HG03159 (cell line): Measurements from ENCODE around the gene CD4.
"Not testable (repeated sequence)": the region's sequence is repeated elsewhere in the genome, so short reads cannot be mapped to it uniquely, and the experiment has no call there.

ENCODE experiments used
- ATAC-seq: cut with Tn5 transposase; IDR thresholded peaks from one replicate; pipeline ENCODE4 v1.9.1; 2021; ENCODE audit warnings: mild to moderate bottlenecking, moderate library complexity; ENCODE audit not compliant: unreplicated experiment

CD4 gene

DNA sequence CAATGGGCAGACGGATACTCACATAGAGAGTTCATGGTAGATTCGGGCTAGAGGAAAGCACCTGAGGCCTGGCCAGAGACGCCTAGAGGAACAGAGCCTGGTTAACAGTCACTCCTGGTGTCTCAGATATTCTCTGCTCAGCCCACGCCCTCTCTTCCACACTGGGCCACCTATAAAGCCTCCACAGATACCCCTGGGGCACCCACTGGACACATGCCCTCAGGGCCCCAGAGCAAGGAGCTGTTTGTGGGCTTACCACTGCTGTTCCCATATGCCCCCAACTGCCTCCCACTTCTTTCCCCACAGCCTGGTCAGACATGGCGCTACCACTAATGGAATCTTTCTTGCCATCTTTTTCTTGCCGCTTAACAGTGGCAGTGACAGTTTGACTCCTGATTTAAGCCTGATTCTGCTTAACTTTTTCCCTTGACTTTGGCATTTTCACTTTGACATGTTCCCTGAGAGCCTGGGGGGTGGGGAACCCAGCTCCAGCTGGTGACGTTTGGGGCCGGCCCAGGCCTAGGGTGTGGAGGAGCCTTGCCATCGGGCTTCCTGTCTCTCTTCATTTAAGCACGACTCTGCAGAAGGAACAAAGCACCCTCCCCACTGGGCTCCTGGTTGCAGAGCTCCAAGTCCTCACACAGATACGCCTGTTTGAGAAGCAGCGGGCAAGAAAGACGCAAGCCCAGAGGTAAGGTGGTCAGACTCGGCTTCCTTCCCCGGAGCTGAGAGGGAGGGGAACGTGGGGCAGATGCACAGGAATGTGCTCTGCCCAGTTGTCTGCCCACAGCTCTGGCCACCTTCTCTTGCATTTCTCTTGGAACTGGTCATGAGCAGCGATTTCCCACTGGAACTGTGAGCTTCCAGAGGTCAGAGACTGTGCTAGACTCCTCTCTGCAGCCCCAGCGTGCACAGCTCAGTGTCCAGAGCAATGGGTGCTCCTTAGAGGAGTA lies at the start of gene CD4:
CD4 (plus strand) TSS at position 557 of the 953 bp plus-strand sequence. CDS start 10,611 bp downstream, outside the sequence.
- ATAC-seq = no peak

DNA sequence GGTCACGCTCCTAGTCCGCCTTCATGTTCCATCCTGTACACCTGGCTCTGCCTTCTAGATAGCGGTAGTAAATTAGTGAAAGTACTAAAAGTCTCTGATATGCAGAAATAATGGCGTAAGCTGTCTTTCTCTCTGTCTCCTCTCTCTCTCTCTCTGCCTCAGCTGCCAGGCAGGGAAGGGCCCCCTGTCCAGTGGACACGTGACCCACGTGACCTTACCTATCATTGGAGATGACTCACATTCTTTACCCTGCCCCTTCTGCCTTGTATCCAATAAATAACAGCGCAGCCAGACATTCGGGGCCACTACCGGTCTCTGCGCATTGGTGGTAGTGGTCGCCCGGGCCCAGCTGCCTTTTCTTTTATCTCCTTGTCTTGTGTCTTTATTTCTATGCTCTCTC lies 47.2 kb upstream of the CD4 start:
- ATAC-seq = not testable (repeated sequence)

DNA sequence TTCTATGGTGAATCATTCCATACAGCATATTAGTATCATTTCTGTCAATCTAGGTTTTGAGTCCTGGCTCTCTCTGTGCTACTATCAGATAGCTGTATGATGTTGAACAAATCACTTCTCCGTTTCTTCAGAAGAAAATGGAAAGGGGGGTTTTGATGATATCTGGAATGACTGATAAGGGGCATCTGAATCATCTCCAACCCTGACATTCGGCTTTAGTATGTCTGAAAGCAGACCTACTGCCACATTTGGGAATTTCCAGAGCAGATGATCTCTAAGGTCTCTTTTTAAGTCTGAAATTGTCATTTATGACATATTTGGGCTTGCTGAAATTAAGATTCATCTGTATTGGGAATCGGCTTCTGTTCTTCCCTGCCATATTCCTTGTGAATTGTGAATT lies 46.5 kb upstream of the CD4 start:
- no peak for ATAC-seq

DNA sequence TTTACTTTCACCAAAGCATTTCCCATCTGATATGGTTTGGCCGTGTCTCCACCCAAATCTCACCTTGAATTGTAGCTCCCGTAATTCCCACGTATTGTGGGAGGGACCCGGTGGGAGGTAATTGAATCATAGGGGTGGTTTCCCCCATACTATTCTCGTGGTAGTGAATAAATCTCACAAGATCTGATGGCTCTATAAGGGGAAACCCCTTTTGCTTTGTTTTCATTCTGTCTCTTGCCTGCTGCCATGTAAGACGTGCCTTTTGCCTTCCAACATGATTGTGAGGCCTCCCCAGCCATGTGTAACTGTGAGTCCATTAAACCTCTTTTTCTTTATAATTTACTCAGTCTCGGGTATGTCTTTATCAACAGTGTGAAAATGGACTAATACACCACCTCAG lies 46.0 kb upstream of the CD4 start:
- ATAC-seq = not testable (repeated sequence)

DNA sequence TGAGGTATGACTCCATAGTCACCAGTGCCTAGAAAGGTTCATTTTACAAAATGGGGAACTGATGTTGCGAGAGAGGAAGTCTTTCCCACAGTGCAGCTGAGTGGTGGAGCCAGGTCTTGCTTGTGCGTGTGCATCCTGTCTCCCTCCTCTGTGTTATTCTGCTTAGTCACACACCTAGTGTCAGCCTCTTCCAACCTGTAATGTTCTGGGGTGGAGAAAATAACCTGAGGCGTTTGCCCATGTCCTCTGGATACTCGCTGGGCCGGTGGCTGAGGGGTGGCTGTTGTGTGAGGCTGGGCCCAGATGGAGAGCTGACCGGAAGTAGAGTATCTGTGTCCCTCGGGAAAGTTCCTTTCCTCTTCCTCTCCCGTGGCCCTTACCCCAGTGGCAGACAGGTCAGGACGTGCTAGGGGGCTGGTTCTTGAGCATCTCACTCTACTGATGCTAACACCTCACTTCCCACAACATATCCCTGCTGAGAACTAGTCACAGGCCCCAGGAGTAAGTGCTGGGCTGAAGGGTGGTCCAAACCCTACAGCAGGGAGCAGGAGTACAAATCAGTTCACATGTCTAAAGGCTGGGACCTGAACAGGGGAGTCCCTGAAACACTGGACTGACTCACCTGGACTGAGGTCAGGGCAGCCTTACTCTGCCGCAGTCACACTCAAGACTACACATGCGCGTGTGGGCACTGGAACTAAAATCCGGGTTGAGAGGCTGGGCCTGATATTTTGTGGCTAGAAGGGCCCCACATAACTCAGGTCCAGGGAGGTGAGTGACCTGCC lies 43.4 kb upstream of the CD4 start:
- ATAC-seq = no peak

DNA sequence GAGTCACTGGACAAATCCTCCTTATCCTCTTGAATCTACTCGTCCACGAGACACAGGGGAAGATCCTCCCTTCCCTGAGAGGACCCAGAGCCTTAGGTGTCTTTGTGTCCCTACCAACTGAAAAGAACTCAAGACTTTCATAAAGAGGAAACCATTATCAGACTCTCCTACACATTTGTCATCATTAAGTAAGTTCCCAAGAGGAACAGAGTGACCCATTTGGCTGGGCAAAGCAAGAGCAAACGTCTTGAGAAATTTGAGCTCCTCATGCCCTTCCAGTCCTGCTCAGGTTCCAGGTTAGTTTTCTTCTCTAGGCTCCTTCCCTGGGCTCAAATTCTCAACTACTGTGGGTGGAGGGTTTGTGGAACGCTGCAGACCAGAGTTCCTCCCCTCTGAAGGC lies 42.1 kb upstream of the CD4 start:
- ATAC-seq = no peak

DNA sequence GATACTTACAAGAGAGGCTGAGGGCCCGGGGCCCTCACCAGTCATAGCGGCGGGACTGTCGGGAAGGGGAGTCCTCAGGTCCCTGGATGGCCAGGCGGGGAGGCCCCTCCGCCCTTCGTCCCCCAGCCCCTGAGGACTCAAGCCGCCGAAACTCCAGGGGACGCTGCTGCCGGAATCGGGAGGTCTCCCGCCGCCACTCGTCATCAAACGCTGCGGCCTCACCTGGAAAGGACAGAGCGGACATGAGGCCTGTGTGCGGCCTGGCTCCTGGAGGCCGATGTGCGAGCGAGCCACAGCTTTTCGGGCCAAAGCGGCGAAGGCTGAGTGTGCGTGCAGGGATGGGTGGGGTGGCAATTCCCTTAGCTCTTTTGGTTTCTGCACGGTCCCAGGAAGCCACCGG lies 40.6 kb upstream of the CD4 start:
- ATAC-seq = no peak

DNA sequence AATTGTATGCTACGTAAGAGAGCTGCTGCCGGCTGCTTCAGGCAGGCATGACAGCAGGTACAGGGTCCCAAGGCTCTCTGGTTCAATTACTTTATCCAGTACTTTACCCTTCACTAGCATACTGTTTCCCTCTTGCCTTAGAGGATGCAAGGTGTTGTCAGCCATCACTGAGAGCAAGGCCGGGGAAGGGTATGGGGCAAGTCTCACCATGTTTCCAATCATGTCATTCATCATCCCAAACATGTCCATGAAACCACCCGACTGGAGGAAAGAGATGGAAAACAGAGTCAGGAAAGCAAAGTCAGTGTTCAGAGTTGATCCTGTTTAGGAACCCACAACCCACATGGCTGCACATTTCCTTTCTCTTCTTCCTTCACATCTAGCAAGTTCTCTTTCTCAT lies 38.8 kb upstream of the CD4 start:
- no peak for ATAC-seq

DNA sequence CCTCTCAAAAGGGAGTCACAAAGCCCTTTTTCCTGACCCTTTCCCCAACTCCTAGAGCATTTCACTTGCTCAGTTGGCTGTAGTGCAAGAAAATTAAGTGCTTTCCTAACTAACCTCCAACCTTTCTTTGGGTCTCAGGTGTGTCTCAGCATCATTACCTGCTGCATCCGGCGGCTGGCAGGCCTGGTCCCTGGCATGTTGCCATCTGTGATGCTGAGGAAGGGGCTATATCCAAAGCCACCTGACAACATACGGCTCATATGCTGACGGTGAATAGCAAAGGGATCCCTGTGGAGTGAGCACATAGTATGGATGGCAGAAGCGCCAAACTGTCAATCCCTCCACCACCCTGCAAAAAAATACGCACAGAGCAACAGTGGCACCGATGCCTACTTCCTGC lies 37.6 kb upstream of the CD4 start:
- ATAC-seq = no peak

DNA sequence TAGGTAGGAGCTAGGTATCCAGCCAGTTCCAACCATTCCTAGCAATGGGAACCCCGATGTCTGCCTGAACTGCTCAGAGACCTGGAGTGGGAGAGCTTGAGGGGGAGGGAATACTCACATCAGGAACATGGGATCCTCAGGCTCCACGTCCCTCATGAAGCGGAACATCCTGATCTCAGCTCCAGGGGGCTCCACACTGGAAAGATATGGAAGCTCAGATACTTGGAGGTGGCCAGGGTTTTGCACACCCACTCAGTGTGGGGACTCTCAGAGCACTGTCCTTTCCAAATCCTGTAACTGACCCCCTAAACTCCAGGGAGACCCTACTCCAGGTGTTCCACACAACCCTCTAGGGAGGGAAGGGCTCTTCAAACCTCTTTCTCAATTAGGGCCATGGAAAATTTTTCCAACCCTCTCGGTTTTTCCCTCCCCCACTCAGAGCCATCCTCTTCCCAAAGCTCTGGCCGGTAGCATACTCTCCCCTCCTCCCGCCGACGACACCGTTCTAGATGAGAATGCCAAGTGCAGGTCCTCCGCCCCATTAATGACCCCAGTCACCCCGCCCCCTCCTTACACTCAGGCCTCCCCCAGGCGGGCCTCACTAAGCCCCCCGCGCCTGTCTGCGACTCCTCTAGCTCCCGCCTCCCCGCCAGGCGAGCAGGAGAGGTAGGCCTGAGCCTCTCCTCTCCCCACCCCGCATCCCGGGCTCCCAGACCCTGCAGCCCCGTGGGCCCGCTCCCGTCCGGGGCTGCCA lies 37.0 kb upstream of the CD4 start:
- ATAC-seq = no peak

DNA sequence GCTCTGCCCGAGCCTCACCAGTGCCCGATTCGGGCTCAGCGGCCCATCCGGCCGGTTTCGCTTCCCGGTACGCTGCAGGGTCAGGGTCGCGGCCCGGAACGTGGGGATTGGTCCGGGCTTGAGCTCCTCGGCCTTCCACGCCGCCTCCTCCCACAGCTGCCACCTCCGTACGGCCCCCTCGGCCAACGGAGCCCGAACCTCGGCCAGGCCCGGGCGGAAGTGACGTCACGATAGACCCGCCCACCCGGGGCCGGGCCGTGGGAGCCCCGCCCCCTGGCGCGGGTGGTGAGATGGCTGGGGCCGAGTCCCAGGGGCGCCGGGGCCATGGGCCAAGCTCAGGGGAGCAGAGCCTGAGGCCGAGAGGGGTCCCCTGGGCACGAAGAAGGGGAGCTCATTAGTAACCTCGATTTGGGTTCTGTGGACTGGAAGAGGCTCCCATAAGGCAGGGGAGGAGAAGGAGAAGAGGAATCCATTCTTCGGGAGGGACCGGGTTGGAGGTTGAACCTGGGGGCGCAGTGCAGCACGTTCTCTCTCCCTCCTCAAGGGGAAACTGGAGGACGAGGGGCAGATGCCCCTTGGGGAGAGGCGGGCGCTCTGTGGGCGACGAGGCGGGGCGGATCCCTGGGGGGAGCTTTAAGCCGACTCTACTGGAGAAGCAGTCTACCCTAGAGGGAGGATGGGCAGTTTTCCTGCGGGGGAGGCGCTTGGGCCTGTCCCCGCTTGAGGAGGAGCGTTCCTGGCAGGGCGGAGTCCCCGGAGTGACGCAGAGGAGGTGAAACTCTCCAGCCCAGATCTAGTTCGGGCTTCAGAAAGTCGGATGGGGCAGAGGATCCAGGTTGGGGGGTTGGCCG lies 36.2 kb upstream of the CD4 start, which contains the start of gene MLF2:
MLF2 (minus strand) TSS at position 221 of the 851 bp plus-strand sequence. CDS start 807 bp downstream, outside the sequence.
- ATAC-seq = peak; percentile 91

DNA sequence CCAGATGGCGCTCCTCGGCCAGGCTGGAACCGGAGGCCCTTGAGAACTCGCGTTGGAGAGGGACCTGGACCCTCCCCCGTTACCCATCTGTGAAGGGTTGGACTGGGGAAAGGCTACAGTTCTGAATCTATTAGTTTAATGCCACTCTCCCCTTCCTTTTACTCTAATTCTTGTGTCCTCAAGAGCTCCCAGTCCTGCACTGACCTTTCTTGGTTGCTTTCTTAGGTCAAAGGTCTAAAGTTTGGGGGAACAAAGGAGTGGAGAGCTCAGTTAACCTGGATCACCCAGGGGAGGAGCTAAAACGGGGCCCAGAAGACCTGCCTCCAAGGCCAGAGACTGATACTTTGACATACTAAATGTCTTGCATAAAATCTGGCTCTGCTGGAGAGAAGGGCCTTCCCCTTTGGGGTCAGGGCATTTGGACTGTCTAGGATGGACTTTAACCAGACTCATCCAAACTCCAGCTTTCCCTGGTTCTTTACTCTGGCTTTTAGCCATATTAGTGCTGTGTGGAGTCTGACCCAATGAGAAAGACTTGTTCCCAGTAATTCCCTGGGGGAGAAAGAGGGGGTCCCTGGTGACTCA lies 35.5 kb upstream of the CD4 start:
- no peak for ATAC-seq

DNA sequence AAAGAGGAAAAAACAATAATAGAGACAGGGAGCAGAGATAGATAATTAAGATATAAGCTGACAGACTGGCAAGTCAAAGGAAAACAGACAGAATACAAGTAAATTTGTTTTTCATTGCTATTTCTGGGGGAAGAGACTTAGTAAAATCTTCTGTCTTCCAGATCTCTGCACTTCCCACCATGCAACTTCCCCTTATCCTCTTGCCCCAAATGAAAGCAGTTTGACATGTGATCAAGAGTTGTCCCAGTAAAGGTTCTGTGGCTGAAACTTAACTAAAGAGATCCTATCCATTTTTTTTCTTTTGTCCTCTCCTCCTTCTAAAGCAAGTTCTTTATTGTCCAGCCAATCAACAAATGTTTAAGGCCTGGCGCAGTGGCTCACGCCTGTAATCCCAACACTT lies 34.9 kb upstream of the CD4 start:
- ATAC-seq = no peak

DNA sequence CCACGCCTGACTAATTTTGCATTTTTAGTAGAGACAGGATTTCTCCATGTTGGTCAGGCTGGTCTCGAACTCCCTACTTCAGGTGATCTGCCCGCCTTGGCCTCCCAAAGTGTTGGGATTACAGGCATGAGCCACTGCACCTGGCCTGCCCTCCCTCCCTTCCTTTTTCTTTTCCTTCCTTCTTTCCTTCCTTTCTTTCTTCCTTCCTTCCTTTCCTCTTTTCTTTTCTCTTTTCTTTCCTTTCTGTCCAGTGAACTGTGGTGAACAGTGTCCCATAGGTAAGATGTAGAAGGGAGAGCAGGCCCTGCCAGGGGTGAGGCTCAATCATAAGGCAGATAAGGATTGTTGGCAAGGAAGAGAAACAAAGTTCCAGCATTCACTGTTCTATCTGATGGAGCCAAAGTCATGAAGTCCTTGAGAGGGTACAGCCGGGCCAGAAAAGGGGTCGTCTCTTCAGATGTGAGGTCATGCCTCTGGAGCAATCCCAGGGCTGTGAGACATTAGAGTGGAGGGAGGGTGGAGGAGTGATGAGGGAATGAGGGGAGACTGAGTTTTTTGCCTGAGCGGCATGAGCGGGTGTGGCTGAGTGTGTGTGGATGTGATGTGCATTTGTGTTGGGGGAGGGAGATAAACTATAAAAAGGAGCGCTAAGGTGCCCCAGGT lies 32.2 kb upstream of the CD4 start:
- ATAC-seq = no peak

DNA sequence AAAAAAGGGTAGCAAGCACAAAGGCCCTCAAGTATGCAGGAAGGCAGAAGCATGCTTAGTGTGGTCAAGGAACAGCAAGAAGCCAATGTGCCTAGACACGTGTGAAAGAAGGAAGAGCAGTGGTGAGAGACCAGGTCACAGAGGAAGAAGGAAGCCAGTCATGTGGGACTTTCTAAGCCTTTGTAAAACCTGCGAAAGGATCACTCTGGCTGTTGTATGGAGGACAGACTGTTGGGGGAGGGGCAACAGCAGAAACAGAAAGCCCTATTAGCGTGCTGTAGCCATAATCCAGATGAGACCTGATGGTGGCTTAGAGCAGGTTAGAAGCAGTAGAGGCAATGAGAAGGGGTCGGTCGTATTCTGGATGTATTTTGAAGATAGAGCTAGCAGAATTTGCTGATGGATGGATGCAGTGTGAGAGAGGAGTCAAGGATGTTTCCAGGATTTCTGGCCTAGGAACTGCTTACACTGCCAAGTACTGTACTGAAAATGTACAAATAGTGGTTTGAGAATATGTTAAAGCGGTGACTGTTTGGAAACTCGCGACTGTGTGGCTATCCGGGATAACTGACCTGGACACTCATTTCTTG lies 30.7 kb upstream of the CD4 start:
- no peak for ATAC-seq

DNA sequence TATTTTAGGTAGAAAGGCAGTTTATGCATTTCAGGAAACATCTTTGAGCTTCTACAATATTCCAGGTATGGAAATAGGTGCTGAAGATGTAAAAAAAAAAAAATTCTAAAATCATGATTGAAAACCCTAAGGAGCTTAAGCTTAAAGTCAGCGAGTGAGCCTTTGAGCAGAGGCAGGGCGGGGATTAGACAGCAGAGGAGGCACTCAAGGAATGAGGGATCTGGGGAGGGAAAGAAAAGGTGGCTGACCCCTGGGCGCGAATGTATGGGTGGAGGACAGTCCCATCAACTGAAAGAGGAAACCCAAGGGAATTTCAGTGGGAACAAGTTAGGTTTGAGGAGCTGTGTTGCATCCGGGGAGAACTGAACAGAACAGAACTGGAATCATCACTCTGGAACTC lies 29.6 kb upstream of the CD4 start:
- ATAC-seq = no peak

DNA sequence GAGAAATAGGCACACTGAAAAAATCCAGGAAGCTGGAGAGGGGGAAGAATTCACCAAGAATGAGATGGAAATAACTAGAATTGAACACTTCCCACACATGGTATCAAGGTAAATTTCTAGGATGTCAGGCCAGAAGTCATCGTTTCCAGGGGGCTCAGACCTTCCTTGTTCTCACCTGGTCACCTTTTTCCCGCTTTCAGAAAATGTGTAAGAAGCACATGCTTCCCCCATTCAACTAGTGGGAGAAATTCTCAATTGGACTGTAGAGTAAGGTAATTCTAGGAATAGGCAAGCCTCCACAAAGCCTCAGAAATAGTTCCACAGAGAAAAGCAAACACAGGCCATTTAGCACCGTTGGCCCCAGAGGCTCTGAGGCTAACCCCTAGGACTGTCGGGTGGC lies 25.9 kb upstream of the CD4 start:
- ATAC-seq = no peak

DNA sequence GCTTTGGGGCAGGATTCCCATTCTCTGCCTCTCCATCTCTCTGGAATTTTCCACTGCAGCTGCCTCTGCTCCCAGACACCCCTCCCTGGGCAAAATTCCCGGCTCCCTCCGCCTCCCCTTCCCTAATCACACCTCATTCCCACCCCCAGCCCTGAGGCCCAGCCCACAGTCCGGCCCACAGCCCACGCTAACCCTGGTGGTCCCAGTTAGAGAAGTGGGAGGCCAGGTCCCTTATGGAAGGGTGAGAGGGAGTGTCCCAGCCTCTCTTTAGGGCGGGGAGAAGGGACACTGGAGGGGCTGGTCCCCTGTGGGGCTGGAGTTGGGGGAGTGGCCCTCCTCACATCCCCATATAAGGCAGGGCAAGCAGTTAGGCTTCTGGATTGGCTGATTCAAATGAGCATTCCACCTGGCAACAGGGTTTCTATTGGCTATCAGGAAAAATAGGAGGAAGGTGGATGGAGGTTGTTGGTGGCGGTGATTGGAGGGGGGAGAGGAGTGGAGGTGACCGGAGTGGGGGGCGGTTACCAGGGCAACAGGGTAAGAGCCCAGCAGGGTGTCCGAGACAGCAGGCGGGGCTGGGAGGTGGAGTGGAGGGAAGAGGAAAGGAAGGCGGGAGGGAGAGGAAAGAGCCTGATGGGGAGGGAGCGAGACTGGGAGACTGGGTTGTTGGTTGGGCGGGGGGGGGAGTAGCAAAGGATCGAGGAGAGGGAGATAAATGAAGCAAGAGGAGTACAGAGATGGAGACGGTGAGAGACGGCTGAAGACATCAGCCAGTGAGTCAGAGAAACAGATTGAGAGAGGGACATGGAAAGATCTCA lies 25.1 kb upstream of the CD4 start:
- peak; percentile 82 for ATAC-seq
